ENCODE measurements around the gene TIMP2.
A peak's percentile ranks its signal among the peaks of the same experiment; 100 is the strongest.

The TIMP2 gene

GRCh38 chr17:78822552-78822951, 102.6 kb downstream of the TIMP2 start:
- H3K4me3 ChIP-seq (ENCODE audit: low read depth, low read length), result peak overlapping the region; percentile 10; the same call in 1 of the 2 replicates
- no peak for TF ChIP-seq CTCF (IDR thresholded peaks at IDR 0.05; ENCODE audit: low read depth, low read length)

GRCh38 chr17:78821961-78822360, 103.2 kb downstream of the TIMP2 start:
- no peak overlapping the region for H3K4me3 ChIP-seq (ENCODE audit: low read depth, low read length)
- no peak for TF ChIP-seq CTCF (IDR thresholded peaks at IDR 0.05; ENCODE audit: low read depth, low read length)

DNA sequence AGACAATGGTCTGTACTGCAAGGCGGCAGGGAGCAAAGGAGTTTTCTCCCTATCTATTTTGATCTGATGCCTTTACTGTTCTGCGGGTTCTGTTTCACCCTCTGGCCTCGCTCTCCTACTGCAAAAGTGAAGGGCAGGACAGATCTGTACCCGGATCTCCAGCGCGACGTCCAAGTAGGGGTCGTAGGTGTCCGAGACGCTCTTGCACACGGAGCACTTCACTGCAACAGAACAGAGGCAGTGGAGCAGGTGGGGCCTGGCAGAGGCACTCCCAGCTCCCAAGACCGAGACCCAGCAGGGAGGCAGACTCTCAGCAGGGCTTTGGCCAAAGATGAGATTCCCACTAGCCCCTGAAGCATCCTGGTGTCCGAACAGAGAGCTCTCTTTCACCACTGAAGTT, 104.3 kb downstream of the TIMP2 start:
- no peak for TF ChIP-seq CTCF (IDR thresholded peaks at IDR 0.05; ENCODE audit: low read depth, low read length)
- no peak overlapping the region for H3K4me3 ChIP-seq (ENCODE audit: low read depth, low read length)

GRCh38 chr17:78819806-78820792, 105.1 kb downstream of the TIMP2 start:
- no peak overlapping the region for H3K4me3 ChIP-seq (ENCODE audit: low read depth, low read length)
- TF ChIP-seq CTCF (IDR thresholded peaks at IDR 0.05; ENCODE audit: low read depth, low read length), result no peak

GRCh38 chr17:78819402-78819801, 105.8 kb downstream of the TIMP2 start:
- TF ChIP-seq CTCF (IDR thresholded peaks at IDR 0.05; ENCODE audit: low read depth, low read length), result no peak
- no peak overlapping the region for H3K4me3 ChIP-seq (ENCODE audit: low read depth, low read length)

GRCh38 chr17:78818932-78819331, 106.3 kb downstream of the TIMP2 start:
- no peak for TF ChIP-seq CTCF (IDR thresholded peaks at IDR 0.05; ENCODE audit: low read depth, low read length)
- no peak overlapping the region for H3K4me3 ChIP-seq (ENCODE audit: low read depth, low read length)

GRCh38 chr17:78818152-78818846, 106.9 kb downstream of the TIMP2 start:
- TF ChIP-seq CTCF (IDR thresholded peaks at IDR 0.05; ENCODE audit: low read depth, low read length), result no peak
- H3K4me3 ChIP-seq (ENCODE audit: low read depth, low read length), result no peak overlapping the region

All from WI38 (cell line).